Vagina (tissue), 2 donors: ENCODE data around the gene LMTK3.

Experiments used
- CTCF ChIP-seq, 3 experiments: fragments of 450-650 bp in 2 of 3; fragments of 200-600 bp in 1 of 3; sonication (generic) in 1 of 3; IDR thresholded peaks; one replicate each; pipeline ENCODE4 v1.5.1; 2017 to 2019; ENCODE audit warnings: antibody characterized with exemption in 3 of 3, mild to moderate bottlenecking in 2 of 3, moderate library complexity in 2 of 3
- POLR2A ChIP-seq, 2 donors: fragments of 450-650 bp; IDR thresholded peaks; one replicate each; pipeline ENCODE4 v1.6.1; 2017; ENCODE audit warnings: antibody characterized with exemption in 2 of 2, mild to moderate bottlenecking in 2 of 2, moderate library complexity in 2 of 2

- no peak for TF ChIP-seq POLR2A (IDR thresholded peaks at IDR 0.05)
- no peak for TF ChIP-seq CTCF (IDR thresholded peaks at IDR 0.05)
Observed at GRCh38 chr19:48442116-48443035, 69.3 kb downstream of the LMTK3 start.
